AG09319 (cell line): Measurements from ENCODE around the gene GPR146.

ENCODE experiments used
- DNase-seq: peaks from one replicate; pipeline ENCODE4 v3.0.0-alpha.2; 2010; ENCODE audit warnings: low read depth; ENCODE audit errors: extremely low read depth
- CTCF ChIP-seq: IDR thresholded peaks from 2 replicates; pipeline ENCODE4 v1.5.1; 2011; ENCODE audit warnings: low read depth, mild to moderate bottlenecking, inconsistent platforms, low read length, moderate library complexity

The GPR146 gene

GRCh38 chr7:1085266-1085665, 40.9 kb downstream of the GPR146 start:
- TF ChIP-seq CTCF: no peak

GRCh38 chr7:1085910-1086421, 41.6 kb downstream of the GPR146 start:
- DNase-seq: no peak
- no peak for TF ChIP-seq CTCF

More at GRCh38 chr7:1085266-1085665, 40.9 kb downstream of the GPR146 start:
- DNase-seq: no peak

- DNase-seq: no peak
- TF ChIP-seq CTCF: peak; percentile 79
These were observed 42.5 kb downstream of the GPR146 start for GRCh38 chr7:1086588-1087464.

- TF ChIP-seq CTCF: no peak
- DNase-seq: no peak
These were observed 43.1 kb downstream of the GPR146 start for GRCh38 chr7:1087465-1087814.

GRCh38 chr7:1087952-1088920, 43.9 kb downstream of the GPR146 start, which contains the start of gene GPER1:
TSS of gene GPER1 (plus strand) at chr7:1088113. CDS start at chr7:1091729, 3,616 bp downstream.
- TF ChIP-seq CTCF: no peak
- no peak for DNase-seq

GRCh38 chr7:1090236-1090635, 45.9 kb downstream of the GPR146 start:
- no peak for TF ChIP-seq CTCF
- DNase-seq: no peak
